ENCODE measurements around the gene MTCH2.

MTCH2 gene

DNA sequence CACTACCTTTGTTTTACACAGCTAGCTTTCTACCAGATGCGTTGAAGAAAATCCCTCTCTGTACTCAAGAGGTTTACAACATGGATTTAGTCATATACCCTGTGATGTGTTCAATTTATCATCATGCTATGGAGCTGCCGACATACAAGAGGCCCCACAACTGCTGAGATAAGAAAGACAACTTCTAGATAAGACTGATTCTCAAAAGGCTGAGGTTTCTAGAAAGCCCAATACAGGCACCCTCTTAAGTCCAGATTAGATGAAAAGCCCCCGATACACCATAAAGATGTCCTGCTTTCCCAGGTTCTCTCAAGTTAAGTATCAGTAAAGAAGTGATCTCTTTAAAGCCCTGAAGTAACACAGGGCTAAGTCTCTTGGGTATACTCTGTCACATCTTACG, 14.3 kb downstream of the MTCH2 start:
- Histone ChIP-seq H3K9me2 (replicated peaks; ENCODE audit: insufficient read depth, low read length) (no peaks in the 10 kb centered on the region), H3K27me3 (ENCODE audit: low read length) (no peaks in the 10 kb centered on the region), H3K4me2 (ENCODE audit: low read depth, low read length, poor library complexity, severe bottlenecking) (no peak overlapping the region), H3K36me3 (ENCODE audit: low read length) (peaks cover 21% of the 10 kb centered on the region; the same call in 1 of the 2 replicates), H3K79me2 (ENCODE audit: insufficient read depth, low read length) (no peaks in the 10 kb centered on the region), H3F3A (ENCODE audit: insufficient read depth) (no peaks in the 10 kb centered on the region), H3K9ac (ENCODE audit: low read length) (no peak overlapping the region), H3K27ac (ENCODE audit: low read depth, low read length) (no peak overlapping the region), H4K20me1 (ENCODE audit: low read depth, low read length) (no peaks in the 10 kb centered on the region), H3K9me3 (ENCODE audit: insufficient read depth, low read length) (no peaks in the 10 kb centered on the region), H2AFZ (ENCODE audit: low read depth, low read length, severe bottlenecking) (no peak overlapping the region), H3K4me3 (ENCODE audit: insufficient read depth, low read length, poor library complexity, severe bottlenecking) (no peak overlapping the region)
- TF ChIP-seq, protein P1, sequence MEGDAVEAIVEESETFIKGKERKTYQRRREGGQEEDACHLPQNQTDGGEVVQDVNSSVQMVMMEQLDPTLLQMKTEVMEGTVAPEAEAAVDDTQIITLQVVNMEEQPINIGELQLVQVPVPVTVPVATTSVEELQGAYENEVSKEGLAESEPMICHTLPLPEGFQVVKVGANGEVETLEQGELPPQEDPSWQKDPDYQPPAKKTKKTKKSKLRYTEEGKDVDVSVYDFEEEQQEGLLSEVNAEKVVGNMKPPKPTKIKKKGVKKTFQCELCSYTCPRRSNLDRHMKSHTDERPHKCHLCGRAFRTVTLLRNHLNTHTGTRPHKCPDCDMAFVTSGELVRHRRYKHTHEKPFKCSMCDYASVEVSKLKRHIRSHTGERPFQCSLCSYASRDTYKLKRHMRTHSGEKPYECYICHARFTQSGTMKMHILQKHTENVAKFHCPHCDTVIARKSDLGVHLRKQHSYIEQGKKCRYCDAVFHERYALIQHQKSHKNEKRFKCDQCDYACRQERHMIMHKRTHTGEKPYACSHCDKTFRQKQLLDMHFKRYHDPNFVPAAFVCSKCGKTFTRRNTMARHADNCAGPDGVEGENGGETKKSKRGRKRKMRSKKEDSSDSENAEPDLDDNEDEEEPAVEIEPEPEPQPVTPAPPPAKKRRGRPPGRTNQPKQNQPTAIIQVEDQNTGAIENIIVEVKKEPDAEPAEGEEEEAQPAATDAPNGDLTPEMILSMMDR (IDR thresholded peaks at IDR 0.05; ENCODE audit: insufficient read depth, low read length, poor library complexity, severe bottlenecking) = no peak
- no peak for TF ChIP-seq EZH2phosphoT487 (conservative IDR thresholded peaks at IDR 0.05; ENCODE audit: low read length)

- Histone ChIP-seq H3K9me2 (replicated peaks; ENCODE audit: insufficient read depth, low read length) (no peaks in the 10 kb centered on the region), H3K36me3 (ENCODE audit: low read length) (peaks cover 32% of the 10 kb centered on the region; the same call in 1 of the 2 replicates), H3K79me2 (ENCODE audit: insufficient read depth, low read length) (no peaks in the 10 kb centered on the region), H3K27me3 (ENCODE audit: low read length) (no peaks in the 10 kb centered on the region), H3K9me3 (ENCODE audit: insufficient read depth, low read length) (no peaks in the 10 kb centered on the region), H3K27ac (ENCODE audit: low read depth, low read length) (no peak overlapping the region), H3F3A (ENCODE audit: insufficient read depth) (no peaks in the 10 kb centered on the region), H3K4me2 (ENCODE audit: low read depth, low read length, poor library complexity, severe bottlenecking) (no peak overlapping the region), H4K20me1 (ENCODE audit: low read depth, low read length) (no peaks in the 10 kb centered on the region), H3K9ac (ENCODE audit: low read length) (no peak overlapping the region), H2AFZ (ENCODE audit: low read depth, low read length, severe bottlenecking) (no peak overlapping the region), H3K4me3 (ENCODE audit: insufficient read depth, low read length, poor library complexity, severe bottlenecking) (no peak overlapping the region)
- no peak for TF ChIP-seq EZH2phosphoT487 (conservative IDR thresholded peaks at IDR 0.05; ENCODE audit: low read length)
- TF ChIP-seq, protein P1 (IDR thresholded peaks at IDR 0.05; ENCODE audit: insufficient read depth, low read length, poor library complexity, severe bottlenecking) = no peak
Observed at GRCh38 chr11:47626234-47626633, 16.1 kb downstream of the MTCH2 start.

GRCh38 chr11:47620836-47621378, 21.5 kb downstream of the MTCH2 start:
- H3K27ac ChIP-seq (ENCODE audit: low read depth, low read length) = no peak overlapping the region
- no peaks in the 10 kb centered on the region for H3K27me3 ChIP-seq (ENCODE audit: low read length)
- no peaks in the 10 kb centered on the region for H3K79me2 ChIP-seq (ENCODE audit: insufficient read depth, low read length)
- H3K4me2 ChIP-seq (ENCODE audit: low read depth, low read length, poor library complexity, severe bottlenecking) = no peak overlapping the region
- no peak overlapping the region for H3K4me3 ChIP-seq (ENCODE audit: insufficient read depth, low read length, poor library complexity, severe bottlenecking)
- H3K36me3 ChIP-seq (ENCODE audit: low read length) = peaks cover 31% of the 10 kb centered on the region
- TF ChIP-seq, protein P1 (IDR thresholded peaks at IDR 0.05; ENCODE audit: insufficient read depth, low read length, poor library complexity, severe bottlenecking) = no peak
- TF ChIP-seq EZH2phosphoT487 (conservative IDR thresholded peaks at IDR 0.05; ENCODE audit: low read length) = no peak
- H3K9ac ChIP-seq (ENCODE audit: low read length) = no peak overlapping the region
- no peaks in the 10 kb centered on the region for H4K20me1 ChIP-seq (ENCODE audit: low read depth, low read length)
- H3K9me2 ChIP-seq (replicated peaks; ENCODE audit: insufficient read depth, low read length) = no peaks in the 10 kb centered on the region
- H3F3A ChIP-seq (ENCODE audit: insufficient read depth) = no peaks in the 10 kb centered on the region; the same call in none of the 2 replicates
- no peak overlapping the region for H2AFZ ChIP-seq (ENCODE audit: low read depth, low read length, severe bottlenecking)
- H3K9me3 ChIP-seq (ENCODE audit: insufficient read depth, low read length) = no peaks in the 10 kb centered on the region

Measured in SU-DHL-6 (cell line).